HEK293 (cell line): ENCODE data around the gene TRIM29.

ENCODE experiments used
- CTCF ChIA-PET: fragments of 350-600 bp; formaldehyde crosslinking; extraction: SDS; loops from one replicate; lab custom pipeline; 2021; ENCODE audit warnings: antibody characterized with exemption; lab: Yijun Ruan, JAX
- POLR2A ChIA-PET: fragments of 300-600 bp; formaldehyde crosslinking; extraction: SDS; loops from one replicate; lab custom pipeline; 2020; ENCODE audit warnings: antibody characterized with exemption, inconsistent platforms; lab: Yijun Ruan, JAX
- H3K27ac ChIP-seq: fragments of 200-500 bp; sonication (Bioruptor generic); 2 replicates; pipeline ENCODE4 v1.5.1; 2014; ENCODE audit warnings: low read depth, low read length, control low read depth, inconsistent platforms; ENCODE audit errors: extremely low read depth
- H3K36me3 ChIP-seq, 2 experiments: fragments of 200-500 bp in 1 of 2; sonication (Bioruptor generic) in 1 of 2; 1 replicate in 1 of 2; 2 replicates in 1 of 2; pipeline ENCODE4 v1.5.1; 2014 to 2017; ENCODE audit warnings: inconsistent platforms in 2 of 2, low read length in 2 of 2; ENCODE audit not compliant: control insufficient read depth in 2 of 2, insufficient read depth in 1 of 2
- H3K4me1 ChIP-seq: fragments of 200-500 bp; sonication (Bioruptor generic); 2 replicates; pipeline ENCODE4 v1.5.1; 2014; ENCODE audit warnings: mild to moderate bottlenecking, low read length, inconsistent platforms; ENCODE audit not compliant: control insufficient read depth, insufficient read depth
- H3K4me3 ChIP-seq: 2 replicates; pipeline ENCODE4 v1.5.1; 2011; ENCODE audit warnings: low read depth, mild to moderate bottlenecking, control low read depth, low read length, moderate library complexity
- H3K9me3 ChIP-seq: fragments of 200-500 bp; sonication (Bioruptor generic); 2 replicates; pipeline ENCODE4 v1.5.1; 2014; ENCODE audit warnings: low read depth, low read length, inconsistent platforms; ENCODE audit not compliant: control insufficient read depth, insufficient read depth
- ATF2 ChIP-seq: fragments of 450-650 bp; formaldehyde crosslinking; IDR thresholded peaks from 2 replicates; pipeline ENCODE4 v1.5.1; 2016; ENCODE audit warnings: missing biosample characterization, missing genetic modification characterization, low read depth
- FEZF1 ChIP-seq: fragments of 450-650 bp; formaldehyde crosslinking; IDR thresholded peaks from 2 replicates; pipeline ENCODE4 v1.5.1; 2016; ENCODE audit warnings: missing biosample characterization, missing genetic modification characterization
- GLIS2 ChIP-seq: fragments of 450-650 bp; formaldehyde crosslinking; IDR thresholded peaks from 2 replicates; pipeline ENCODE4 v1.5.1; 2016; ENCODE audit warnings: missing biosample characterization, missing genetic modification characterization
- HIC1 ChIP-seq: fragments of 450-650 bp; formaldehyde crosslinking; IDR thresholded peaks from 2 replicates; pipeline ENCODE4 v1.5.1; 2016; ENCODE audit warnings: missing biosample characterization, missing genetic modification characterization
- HOXA7 ChIP-seq: sonication (generic); formaldehyde crosslinking; IDR thresholded peaks from 2 replicates; pipeline ENCODE4 v1.8.1; 2022; ENCODE audit warnings: missing genetic modification reagents, borderline replicate concordance
- HOXD13 ChIP-seq: sonication (generic); formaldehyde crosslinking; IDR thresholded peaks from 2 replicates; pipeline ENCODE4 v1.8.0; 2022; ENCODE audit warnings: missing genetic modification reagents, borderline replicate concordance
- KLF16 ChIP-seq: fragments of 450-650 bp; formaldehyde crosslinking; IDR thresholded peaks from 2 replicates; pipeline ENCODE4 v1.5.1; 2017; ENCODE audit warnings: missing biosample characterization, missing genetic modification characterization
- MYNN ChIP-seq: fragments of 450-650 bp; formaldehyde crosslinking; IDR thresholded peaks from 2 replicates; pipeline ENCODE4 v1.5.1; 2016; ENCODE audit warnings: missing biosample characterization, missing genetic modification characterization, borderline replicate concordance
- OSR2 ChIP-seq: fragments of 450-650 bp; formaldehyde crosslinking; IDR thresholded peaks from 2 replicates; pipeline ENCODE4 v1.5.1; 2016; ENCODE audit warnings: missing biosample characterization, missing genetic modification characterization
- OVOL3 ChIP-seq: fragments of 450-650 bp; formaldehyde crosslinking; IDR thresholded peaks from 2 replicates; pipeline ENCODE4 v1.5.1; 2016; ENCODE audit warnings: missing biosample characterization, missing genetic modification characterization
- REPIN1 ChIP-seq: fragments of 450-650 bp; formaldehyde crosslinking; IDR thresholded peaks from 2 replicates; pipeline ENCODE4 v1.5.1; 2017; ENCODE audit warnings: missing biosample characterization, missing genetic modification characterization, low read depth
- SALL2 ChIP-seq: fragments of 450-650 bp; formaldehyde crosslinking; IDR thresholded peaks from 2 replicates; pipeline ENCODE4 v1.5.0; 2017; ENCODE audit warnings: missing biosample characterization, mild to moderate bottlenecking, missing genetic modification characterization, borderline replicate concordance
- ZBTB21 ChIP-seq: fragments of 450-650 bp; formaldehyde crosslinking; IDR thresholded peaks from 2 replicates; pipeline ENCODE4 v1.5.1; 2017; ENCODE audit warnings: missing biosample characterization, missing genetic modification characterization
- ZBTB49 ChIP-seq: fragments of 450-650 bp; formaldehyde crosslinking; IDR thresholded peaks from 2 replicates; pipeline ENCODE4 v1.5.1; 2016; ENCODE audit warnings: missing biosample characterization, missing genetic modification characterization, low read depth
- ZEB2 ChIP-seq: fragments of 450-650 bp; formaldehyde crosslinking; IDR thresholded peaks from 2 replicates; pipeline ENCODE4 v1.5.1; 2016; ENCODE audit warnings: missing biosample characterization, missing genetic modification characterization
- ZFP69B ChIP-seq: fragments of 450-650 bp; formaldehyde crosslinking; IDR thresholded peaks from 2 replicates; pipeline ENCODE4 v1.5.1; 2016; ENCODE audit warnings: missing biosample characterization, missing genetic modification characterization
- ZNF114 ChIP-seq: fragments of 450-650 bp; formaldehyde crosslinking; IDR thresholded peaks from 2 replicates; pipeline ENCODE4 v1.5.0; 2017; ENCODE audit warnings: missing biosample characterization, missing genetic modification characterization
- ZNF133 ChIP-seq: fragments of 450-650 bp; formaldehyde crosslinking; IDR thresholded peaks from 2 replicates; pipeline ENCODE4 v1.5.1; 2016; ENCODE audit warnings: missing biosample characterization, missing genetic modification characterization
- ZNF157 ChIP-seq: fragments of 450-650 bp; formaldehyde crosslinking; IDR thresholded peaks from 2 replicates; pipeline ENCODE4 v1.5.1; 2016; ENCODE audit warnings: missing biosample characterization, missing genetic modification characterization
- ZNF214 ChIP-seq: fragments of 450-650 bp; formaldehyde crosslinking; IDR thresholded peaks from 2 replicates; pipeline ENCODE4 v1.5.1; 2017; ENCODE audit warnings: missing biosample characterization, mild to moderate bottlenecking, missing genetic modification characterization, borderline replicate concordance
- ZNF292 ChIP-seq: fragments of 450-650 bp; formaldehyde crosslinking; IDR thresholded peaks from 2 replicates; pipeline ENCODE4 v1.5.1; 2016; ENCODE audit warnings: low read depth, missing biosample characterization, missing genetic modification characterization, borderline replicate concordance
- ZNF341 ChIP-seq: fragments of 450-650 bp; formaldehyde crosslinking; IDR thresholded peaks from 2 replicates; pipeline ENCODE4; 2016; ENCODE audit warnings: low read depth, missing biosample characterization, missing genetic modification characterization
- ZNF416 ChIP-seq: fragments of 450-650 bp; formaldehyde crosslinking; IDR thresholded peaks from 2 replicates; pipeline ENCODE4 v1.5.1; 2016; ENCODE audit warnings: missing biosample characterization, missing genetic modification characterization
- ZNF433 ChIP-seq: fragments of 450-650 bp; formaldehyde crosslinking; IDR thresholded peaks from 2 replicates; pipeline ENCODE4 v1.5.1; 2016; ENCODE audit warnings: missing biosample characterization, missing genetic modification characterization, low read depth
- ZNF529 ChIP-seq: fragments of 450-650 bp; formaldehyde crosslinking; IDR thresholded peaks from 2 replicates; pipeline ENCODE4 v1.5.1; 2017; ENCODE audit warnings: missing genetic modification characterization, missing biosample characterization; ENCODE audit not compliant: insufficient replicate concordance
- ZNF555 ChIP-seq: fragments of 450-650 bp; formaldehyde crosslinking; conservative IDR thresholded peaks from 2 replicates; pipeline ENCODE4 v1.5.1; 2017; ENCODE audit warnings: missing biosample characterization, mild to moderate bottlenecking, missing genetic modification characterization, inconsistent platforms
- ZNF560 ChIP-seq: fragments of 450-650 bp; formaldehyde crosslinking; IDR thresholded peaks from 2 replicates; pipeline ENCODE4 v1.5.1; 2017; ENCODE audit warnings: missing biosample characterization, missing genetic modification characterization, borderline replicate concordance
- ZNF600 ChIP-seq: fragments of 450-650 bp; formaldehyde crosslinking; IDR thresholded peaks from 2 replicates; pipeline ENCODE4 v1.5.1; 2016; ENCODE audit warnings: missing biosample characterization, missing genetic modification characterization
- ZNF624 ChIP-seq: fragments of 450-650 bp; formaldehyde crosslinking; IDR thresholded peaks from 2 replicates; pipeline ENCODE4 v1.5.1; 2017; ENCODE audit warnings: missing biosample characterization, missing genetic modification characterization
- ZNF626 ChIP-seq: fragments of 450-650 bp; sonication (Bioruptor Pico); formaldehyde crosslinking; IDR thresholded peaks from 2 replicates; pipeline ENCODE4 v1.5.1; 2018; ENCODE audit warnings: missing biosample characterization, missing genetic modification characterization, inconsistent platforms
- ZNF791 ChIP-seq: fragments of 450-650 bp; formaldehyde crosslinking; IDR thresholded peaks from 2 replicates; pipeline ENCODE4 v1.5.1; 2016; ENCODE audit warnings: missing biosample characterization, missing genetic modification characterization
- ZNF792 ChIP-seq: fragments of 450-650 bp; formaldehyde crosslinking; IDR thresholded peaks from 2 replicates; pipeline ENCODE4 v1.5.1; 2016; ENCODE audit warnings: missing biosample characterization, missing genetic modification characterization

The TRIM29 gene

GRCh38 chr11:120186456-120186773 is 48.5 kb upstream of the TRIM29 start:
- no peak overlapping the region for H3K27ac ChIP-seq
- CTCF ChIA-PET = interaction anchor here (1.2 to 1.3 kb wide), 2 partner anchors 15 to 44 kb away, joined by 3 to 5 read pairs; no protein-coding TSS in a partner anchor

GRCh38 chr11:120185706-120186455 is 48.0 kb upstream of the TRIM29 start:
- ChIA-PET POLR2A (no interaction called here), CTCF (interaction anchor here (1.2 kb wide), 1 partner anchor 14 kb away, joined by 3 read pairs; no protein-coding TSS in a partner anchor)
- Histone ChIP-seq H3K36me3 (no peaks in the 10 kb centered on the region), H3K4me1 (no peaks in the 10 kb centered on the region), H3K9me3 (no peaks in the 10 kb centered on the region), H3K4me3 (no peak overlapping the region), H3K27ac (no peak overlapping the region)
- TF ChIP-seq OSR2 (tag by site-specific recombination) = no peak
- no peak for TF ChIP-seq KLF16 (tag by site-specific recombination)
- no peak for TF ChIP-seq HOXA7 (CRISPR knock-in tag)
- no peak for TF ChIP-seq ZNF791 (tag by site-specific recombination)
- TF ChIP-seq ZEB2 = no peak
- no peak for TF ChIP-seq ZNF341 (tag by site-specific recombination)
- TF ChIP-seq ZNF433 = no peak
- no peak for TF ChIP-seq REPIN1
- no peak for TF ChIP-seq ZBTB21 (tag by site-specific recombination)
- TF ChIP-seq FEZF1 (tag by site-specific recombination) = no peak
- no peak for TF ChIP-seq ZFP69B (tag by site-specific recombination)
- no peak for TF ChIP-seq ZNF792 (tag by site-specific recombination)
- no peak for TF ChIP-seq ZNF529 (tag by site-specific recombination)

More at GRCh38 chr11:120186456-120186773, 48.5 kb upstream of the TRIM29 start:
- Histone ChIP-seq H3K4me1 (no peaks in the 10 kb centered on the region), H3K4me3 (no peak overlapping the region)
- POLR2A ChIA-PET = no interaction called here
- TF ChIP-seq ZNF624 (tag by site-specific recombination) (no peak), ZNF600 (tag by site-specific recombination) (no peak), ATF2 (tag by site-specific recombination) (no peak), ZNF792 (tag by site-specific recombination) (no peak), MYNN (no peak), ZNF626 (tag by site-specific recombination) (no peak), ZNF560 (tag by site-specific recombination) (no peak), ZBTB49 (tag by site-specific recombination) (no peak), HOXD13 (no peak), ZNF157 (no peak), ZNF292 (no peak), ZNF114 (no peak), ZNF416 (tag by site-specific recombination) (no peak), HIC1 (tag by site-specific recombination) (no peak), SALL2 (tag by site-specific recombination) (no peak), ZNF133 (tag by site-specific recombination) (no peak), ZNF214 (tag by site-specific recombination) (no peak), GLIS2 (tag by site-specific recombination) (no peak), OVOL3 (tag by site-specific recombination) (no peak), ZNF555 (tag by site-specific recombination) (no peak)
- TF ChIP-seq, all 188 proteins: peak for 0
- H3K36me3 ChIP-seq = no peaks in the 10 kb centered on the region
- H3K9me3 ChIP-seq = no peaks in the 10 kb centered on the region
